ENCODE data around the gene WNT5A. TPM values are rescaled to one million over a fixed set of nuclear protein-coding genes. Genes with fewer than 3 reads are reported as not detected.

Gene WNT5A
- total and polyA plus RNA-seq, 2 experiments from 2014 or later, result 76.1 to 298 TPM

DNA sequence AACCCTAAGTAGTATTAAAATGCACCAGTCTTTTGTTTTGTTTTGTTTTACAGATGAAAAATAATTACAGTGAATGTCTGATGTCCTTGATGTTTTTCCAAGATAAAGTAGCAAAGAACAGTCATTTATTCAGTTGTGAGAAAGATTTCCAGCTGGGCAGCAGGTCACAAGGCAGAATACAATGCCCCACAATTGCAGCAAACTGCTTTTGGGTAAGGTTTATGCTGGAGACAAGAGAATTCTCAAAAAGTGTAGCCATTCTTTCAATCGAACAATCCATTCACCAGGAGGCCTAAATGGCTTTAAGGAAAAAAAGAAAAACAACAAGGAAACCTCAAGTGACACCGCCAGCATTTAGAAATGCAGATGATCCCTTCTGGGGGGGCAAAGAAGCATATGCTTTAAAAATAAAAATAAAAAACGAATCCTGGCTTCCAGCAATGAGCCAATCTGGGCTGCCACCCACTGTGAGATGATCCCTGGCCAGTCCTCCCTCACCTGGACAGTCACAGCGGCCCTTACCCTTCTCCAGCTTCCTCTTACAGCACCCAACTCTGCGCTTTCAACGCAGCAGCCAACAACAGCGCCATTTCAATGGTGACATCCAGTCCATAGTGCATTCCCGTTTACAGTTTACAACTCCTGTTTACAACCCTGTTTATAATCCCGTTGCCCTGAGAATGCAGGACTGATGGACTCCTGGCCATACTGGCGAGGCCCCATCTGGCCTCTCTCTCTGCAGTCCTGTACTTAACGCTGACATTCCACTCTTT lies 25.7 kb upstream of the WNT5A start:
- no peak overlapping the region; the same call in 1 of the 2 replicates for H3K9ac ChIP-seq
- no peak overlapping the region for H3K4me3 ChIP-seq
- in situ Hi-C loops (cut with MboI), result no loop called here
- no peaks in the 10 kb centered on the region for H3K36me3 ChIP-seq (ENCODE audit: low read depth)
- no peaks in the 10 kb centered on the region for H3K9me2 ChIP-seq (ENCODE audit: insufficient read depth)
- peak; percentile 30 for DNase-seq
- no peak for TF ChIP-seq EZH2 (IDR thresholded peaks at IDR 0.05; ENCODE audit: insufficient read depth, poor library complexity, severe bottlenecking)
- no peak for TF ChIP-seq EZH2phosphoT487 (IDR thresholded peaks at IDR 0.05; ENCODE audit: insufficient read depth, low read depth)
- no peak overlapping the region for H2AFZ ChIP-seq
- no peaks in the 10 kb centered on the region for H4K20me1 ChIP-seq (ENCODE audit: insufficient read depth)
- no peaks in the 10 kb centered on the region for H3K9me3 ChIP-seq (ENCODE audit: low read depth)
- H3K27me3 ChIP-seq (replicated peaks; ENCODE audit: insufficient read depth), result peaks cover 10% of the 10 kb centered on the region
- H3K27ac ChIP-seq, result peak overlapping the region; percentile 48
- peaks cover 27% of the 10 kb centered on the region for H3F3A ChIP-seq (ENCODE audit: insufficient read depth)
- no peaks in the 10 kb centered on the region for H3K79me2 ChIP-seq (ENCODE audit: insufficient read depth)
- peaks cover 16% of the 10 kb centered on the region for H3K4me1 ChIP-seq (ENCODE audit: insufficient read depth)
- peak overlapping the region; percentile 45 for H3K4me2 ChIP-seq (ENCODE audit: unreplicated experiment)
- WGBS, 2 experiments (ENCODE audit: low coverage in 1 of 2, low lambda C conversion rate in 2 of 2, missing lambda C conversion rate in 2 of 2), result 63 to 65% methylated on average over 11 of the region's 11 CpGs

GRCh38 chr3:55511895-55512570 lies 24.9 kb upstream of the WNT5A start:
- peak overlapping the region; percentile 48 for H3K27ac ChIP-seq
- TF ChIP-seq EZH2phosphoT487 (IDR thresholded peaks at IDR 0.05; ENCODE audit: insufficient read depth, low read depth) (no peak), EZH2 (IDR thresholded peaks at IDR 0.05; ENCODE audit: insufficient read depth, poor library complexity, severe bottlenecking) (no peak)

DNA sequence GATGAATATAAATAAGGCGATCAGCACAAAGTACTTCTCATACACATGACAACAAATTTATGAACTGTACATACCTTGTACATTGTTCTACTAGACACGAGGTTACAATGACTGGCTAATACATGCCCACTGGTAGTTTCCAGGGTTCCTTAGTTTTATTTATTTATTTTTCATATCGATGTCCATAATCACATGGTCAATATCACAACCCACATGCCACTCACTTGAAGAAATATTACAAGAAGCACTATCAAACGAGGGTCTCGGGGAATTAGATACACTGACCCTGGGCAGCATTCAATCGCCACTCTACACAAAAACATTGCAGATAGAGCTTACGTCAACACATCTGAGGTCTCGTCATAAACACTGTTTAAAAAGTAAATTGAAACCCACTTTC lies 21.2 kb upstream of the WNT5A start:
- Histone ChIP-seq H3K36me3 (ENCODE audit: low read depth) (no peaks in the 10 kb centered on the region), H3F3A (ENCODE audit: insufficient read depth) (peaks cover 27% of the 10 kb centered on the region), H3K9me3 (ENCODE audit: low read depth) (no peaks in the 10 kb centered on the region), H3K27ac (no peak overlapping the region), H2AFZ (no peak overlapping the region), H3K4me3 (no peak overlapping the region), H3K4me2 (ENCODE audit: unreplicated experiment) (no peak overlapping the region), H3K27me3 (replicated peaks; ENCODE audit: insufficient read depth) (peaks cover 4% of the 10 kb centered on the region; the same call in 1 of the 2 replicates), H3K79me2 (ENCODE audit: insufficient read depth) (no peaks in the 10 kb centered on the region), H3K9ac (no peak overlapping the region), H3K9me2 (ENCODE audit: insufficient read depth) (no peaks in the 10 kb centered on the region), H3K4me1 (ENCODE audit: insufficient read depth) (peaks cover 16% of the 10 kb centered on the region), H4K20me1 (ENCODE audit: insufficient read depth) (no peaks in the 10 kb centered on the region)
- no peak for TF ChIP-seq EZH2phosphoT487 (IDR thresholded peaks at IDR 0.05; ENCODE audit: insufficient read depth, low read depth)
- in situ Hi-C loops (cut with MboI), result no loop called here
- 66 to 69% methylated on average over 8 of the region's 8 CpGs for WGBS, 2 experiments (ENCODE audit: low coverage in 1 of 2, low lambda C conversion rate in 2 of 2, missing lambda C conversion rate in 2 of 2)
- DNase-seq, result no peak

More at GRCh38 chr3:55511895-55512570, 24.9 kb upstream of the WNT5A start:
- no peaks in the 10 kb centered on the region for H3K9me2 ChIP-seq (ENCODE audit: insufficient read depth)
- no peaks in the 10 kb centered on the region for H3K79me2 ChIP-seq (ENCODE audit: insufficient read depth)
- no peaks in the 10 kb centered on the region for H3K36me3 ChIP-seq (ENCODE audit: low read depth)
- DNase-seq, result peak; percentile 90
- 5 to 7% methylated on average over 7 of the region's 7 CpGs for WGBS, 2 experiments (ENCODE audit: low coverage in 1 of 2, low lambda C conversion rate in 2 of 2, missing lambda C conversion rate in 2 of 2)
- H3K9me3 ChIP-seq (ENCODE audit: low read depth), result no peaks in the 10 kb centered on the region
- H3K9ac ChIP-seq, result no peak overlapping the region
- in situ Hi-C loops (cut with MboI), result no loop called here
- H3K27me3 ChIP-seq (replicated peaks; ENCODE audit: insufficient read depth), result peaks cover 11% of the 10 kb centered on the region
- no peak overlapping the region for H2AFZ ChIP-seq
- peaks cover 16% of the 10 kb centered on the region for H3K4me1 ChIP-seq (ENCODE audit: insufficient read depth)
- H3F3A ChIP-seq (ENCODE audit: insufficient read depth), result peaks cover 27% of the 10 kb centered on the region
- peak overlapping the region; percentile 59 for H3K4me2 ChIP-seq (ENCODE audit: unreplicated experiment)
- no peaks in the 10 kb centered on the region for H4K20me1 ChIP-seq (ENCODE audit: insufficient read depth)
- peak overlapping the region; percentile 30 for H3K4me3 ChIP-seq

GRCh38 chr3:55507808-55508207 lies 20.7 kb upstream of the WNT5A start:
- 92 to 100% methylated on average over 1 of the region's 1 CpG for WGBS, 2 experiments (ENCODE audit: low coverage in 1 of 2, low lambda C conversion rate in 2 of 2, missing lambda C conversion rate in 2 of 2)
- DNase-seq, result no peak

More at GRCh38 chr3:55507808-55508207, 20.7 kb upstream of the WNT5A start:
- H3K9me2 ChIP-seq (ENCODE audit: insufficient read depth), result no peaks in the 10 kb centered on the region
- H3K27me3 ChIP-seq (replicated peaks; ENCODE audit: insufficient read depth), result peaks cover 4% of the 10 kb centered on the region; the same call in 1 of the 2 replicates
- peaks cover 22% of the 10 kb centered on the region for H3F3A ChIP-seq (ENCODE audit: insufficient read depth)
- H3K27ac ChIP-seq, result no peak overlapping the region
- H3K4me3 ChIP-seq, result no peak overlapping the region
- no peaks in the 10 kb centered on the region for H3K9me3 ChIP-seq (ENCODE audit: low read depth)
- H2AFZ ChIP-seq, result no peak overlapping the region
- H3K36me3 ChIP-seq (ENCODE audit: low read depth), result no peaks in the 10 kb centered on the region
- no peaks in the 10 kb centered on the region for H3K79me2 ChIP-seq (ENCODE audit: insufficient read depth)
- TF ChIP-seq EZH2 (IDR thresholded peaks at IDR 0.05; ENCODE audit: insufficient read depth, poor library complexity, severe bottlenecking) (no peak), EZH2phosphoT487 (IDR thresholded peaks at IDR 0.05; ENCODE audit: insufficient read depth, low read depth) (no peak)
- in situ Hi-C loops (cut with MboI), result no loop called here
- no peak overlapping the region for H3K9ac ChIP-seq
- no peak overlapping the region for H3K4me2 ChIP-seq (ENCODE audit: unreplicated experiment)
- H3K4me1 ChIP-seq (ENCODE audit: insufficient read depth), result peaks cover 14% of the 10 kb centered on the region
- H4K20me1 ChIP-seq (ENCODE audit: insufficient read depth), result no peaks in the 10 kb centered on the region

All from GM23248 (cell line).